ENCODE measurements around the gene POLN. TPM values are rescaled to one million over a fixed set of nuclear protein-coding genes. Genes with fewer than 3 reads are reported as not detected.
A peak's percentile ranks its signal among the peaks of the same experiment; 100 is the strongest.

Gene POLN
- total RNA-seq, 2 donors from 2014 or later: 2.8 to 2.9 TPM

DNA sequence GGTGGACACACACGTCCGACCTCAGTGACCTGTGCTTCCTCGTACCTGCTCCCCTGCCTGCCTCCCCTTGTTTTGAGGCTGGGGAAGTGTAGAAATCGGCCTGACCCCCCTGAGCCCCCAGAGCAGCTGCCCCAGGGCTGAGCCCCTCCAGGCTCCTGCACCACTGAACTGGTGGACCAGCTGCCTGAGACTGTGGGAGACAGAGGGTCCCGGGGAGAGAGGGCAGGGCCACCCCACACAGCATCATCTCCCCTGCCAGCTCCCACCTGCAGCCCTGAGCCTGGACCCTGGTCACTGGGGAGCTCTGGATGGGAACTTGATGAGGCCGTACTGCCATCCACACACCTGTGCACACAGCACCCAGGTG is 197.8 kb downstream of the POLN start:
- Histone ChIP-seq H3K27ac (ENCODE audit: low read depth, low read length) (no peak overlapping the region), H3K36me3 (ENCODE audit: control insufficient read depth, insufficient read depth, low read length) (no peaks in the 10 kb centered on the region), H3K4me3 (ENCODE audit: low read length) (no peak overlapping the region), H3K9me3 (ENCODE audit: control insufficient read depth, low read length) (no peaks in the 10 kb centered on the region), H3K27me3 (ENCODE audit: control insufficient read depth, insufficient read depth, low read length, poor library complexity, severe bottlenecking) (peaks cover 32% of the 10 kb centered on the region), H3K4me1 (ENCODE audit: control insufficient read depth, insufficient read depth, low read length) (no peaks in the 10 kb centered on the region), H3K9ac (ENCODE audit: extremely low read depth, low read length, poor library complexity, severe bottlenecking) (no peak overlapping the region)
- Mint-ChIP-seq H3K4me1 (no peaks in the 10 kb centered on the region), H3K4me3 (no peak overlapping the region), H3K9me3 (no peaks in the 10 kb centered on the region), H3K27ac (no peak overlapping the region), H3K27me3 (ENCODE audit: insufficient read depth) (peaks cover 34% of the 10 kb centered on the region), H3K36me3 (ENCODE audit: low read depth) (peaks cover 4% of the 10 kb centered on the region)
- no peak for DNase-seq
- WGBS, 2 experiments (ENCODE audit: insufficient coverage in 1 of 2, insufficient read length in 1 of 2): 89 to 100% methylated on average over 1 to 6 of the region's 6 CpGs
- TF ChIP-seq, protein P1, sequence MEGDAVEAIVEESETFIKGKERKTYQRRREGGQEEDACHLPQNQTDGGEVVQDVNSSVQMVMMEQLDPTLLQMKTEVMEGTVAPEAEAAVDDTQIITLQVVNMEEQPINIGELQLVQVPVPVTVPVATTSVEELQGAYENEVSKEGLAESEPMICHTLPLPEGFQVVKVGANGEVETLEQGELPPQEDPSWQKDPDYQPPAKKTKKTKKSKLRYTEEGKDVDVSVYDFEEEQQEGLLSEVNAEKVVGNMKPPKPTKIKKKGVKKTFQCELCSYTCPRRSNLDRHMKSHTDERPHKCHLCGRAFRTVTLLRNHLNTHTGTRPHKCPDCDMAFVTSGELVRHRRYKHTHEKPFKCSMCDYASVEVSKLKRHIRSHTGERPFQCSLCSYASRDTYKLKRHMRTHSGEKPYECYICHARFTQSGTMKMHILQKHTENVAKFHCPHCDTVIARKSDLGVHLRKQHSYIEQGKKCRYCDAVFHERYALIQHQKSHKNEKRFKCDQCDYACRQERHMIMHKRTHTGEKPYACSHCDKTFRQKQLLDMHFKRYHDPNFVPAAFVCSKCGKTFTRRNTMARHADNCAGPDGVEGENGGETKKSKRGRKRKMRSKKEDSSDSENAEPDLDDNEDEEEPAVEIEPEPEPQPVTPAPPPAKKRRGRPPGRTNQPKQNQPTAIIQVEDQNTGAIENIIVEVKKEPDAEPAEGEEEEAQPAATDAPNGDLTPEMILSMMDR (conservative IDR thresholded peaks at IDR 0.05): no peak

- H3K4me3 Mint-ChIP-seq: peak overlapping the region; percentile 68
- H3K9ac ChIP-seq (ENCODE audit: extremely low read depth, low read length, poor library complexity, severe bottlenecking): no peak overlapping the region
- no peaks in the 10 kb centered on the region for H3K9me3 ChIP-seq (ENCODE audit: control insufficient read depth, low read length)
- H3K4me1 ChIP-seq (ENCODE audit: control insufficient read depth, insufficient read depth, low read length): no peaks in the 10 kb centered on the region
- no peak overlapping the region for H3K4me3 ChIP-seq (ENCODE audit: low read length)
- no peaks in the 10 kb centered on the region for H3K36me3 ChIP-seq (ENCODE audit: control insufficient read depth, insufficient read depth, low read length)
- TF ChIP-seq, protein P1 (conservative IDR thresholded peaks at IDR 0.05): no peak
- H3K27me3 Mint-ChIP-seq (ENCODE audit: insufficient read depth): peaks cover 40% of the 10 kb centered on the region
- no peaks in the 10 kb centered on the region for H3K4me1 Mint-ChIP-seq
- peaks cover 4% of the 10 kb centered on the region for H3K36me3 Mint-ChIP-seq (ENCODE audit: low read depth)
- peaks cover 38% of the 10 kb centered on the region for H3K27me3 ChIP-seq (ENCODE audit: control insufficient read depth, insufficient read depth, low read length, poor library complexity, severe bottlenecking)
- DNase-seq: no peak
- H3K9me3 Mint-ChIP-seq: no peaks in the 10 kb centered on the region
- H3K27ac ChIP-seq (ENCODE audit: low read depth, low read length): no peak overlapping the region
- WGBS, 2 experiments (ENCODE audit: insufficient coverage in 1 of 2, insufficient read length in 1 of 2): 97 to 100% methylated on average over 4 to 18 of the region's 18 CpGs
- H3K27ac Mint-ChIP-seq: no peak overlapping the region
Observed at GRCh38 chr4:2043396-2044118, 198.4 kb downstream of the POLN start.

DNA sequence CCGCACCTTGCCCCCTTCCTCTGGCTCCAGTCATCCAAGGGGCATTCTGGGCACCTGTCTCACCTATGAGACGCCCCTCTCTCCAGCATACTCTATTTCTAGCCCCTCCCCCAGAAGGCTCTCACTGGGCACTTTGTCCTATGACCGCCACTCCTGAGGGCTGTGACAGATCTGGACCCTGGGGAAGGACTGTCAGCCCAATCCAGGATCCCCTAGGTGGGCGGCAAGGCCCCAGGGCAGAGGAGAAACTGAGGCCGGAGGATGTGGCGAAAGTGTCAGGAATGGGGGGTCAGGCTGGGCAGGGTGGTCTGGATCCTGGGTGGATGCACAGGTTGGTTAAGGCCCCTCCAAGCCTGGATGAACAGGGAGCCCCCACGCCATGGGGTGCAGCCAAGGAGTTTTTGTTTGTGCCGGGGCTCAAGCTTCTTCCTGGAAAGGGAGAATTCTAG is 198.9 kb downstream of the POLN start:
- WGBS, 2 experiments (ENCODE audit: insufficient coverage in 1 of 2, insufficient read length in 1 of 2): 88 to 100% methylated on average over 1 to 8 of the region's 8 CpGs
- Mint-ChIP-seq H3K4me3 (peak overlapping the region; percentile 68), H3K4me1 (no peaks in the 10 kb centered on the region), H3K36me3 (ENCODE audit: low read depth) (peaks cover 4% of the 10 kb centered on the region), H3K27me3 (ENCODE audit: insufficient read depth) (peaks cover 44% of the 10 kb centered on the region), H3K27ac (no peak overlapping the region), H3K9me3 (no peaks in the 10 kb centered on the region)
- Histone ChIP-seq H3K36me3 (ENCODE audit: control insufficient read depth, insufficient read depth, low read length) (no peaks in the 10 kb centered on the region), H3K27ac (ENCODE audit: low read depth, low read length) (no peak overlapping the region), H3K27me3 (ENCODE audit: control insufficient read depth, insufficient read depth, low read length, poor library complexity, severe bottlenecking) (peaks cover 42% of the 10 kb centered on the region), H3K9me3 (ENCODE audit: control insufficient read depth, low read length) (no peaks in the 10 kb centered on the region), H3K9ac (ENCODE audit: extremely low read depth, low read length, poor library complexity, severe bottlenecking) (no peak overlapping the region), H3K4me3 (ENCODE audit: low read length) (peak overlapping the region; percentile 60), H3K4me1 (ENCODE audit: control insufficient read depth, insufficient read depth, low read length) (no peaks in the 10 kb centered on the region)
- DNase-seq: no peak
- TF ChIP-seq, protein P1 (conservative IDR thresholded peaks at IDR 0.05): no peak

Data from endodermal cell (in vitro differentiated cells).